Stomach (tissue), 9 donors: ENCODE results near the gene PSMA5. TPM values are rescaled to one million over a fixed set of nuclear protein-coding genes. Genes with fewer than 3 reads are reported as not detected.
A peak's percentile ranks its signal among the peaks of the same experiment; 100 is the strongest.

ENCODE experiments used
- DNase-seq, 2 donors: peaks; one replicate each; pipeline versions ENCODE4 v3.0.0 to v3.0.0-alpha.2; 2013 to 2019
- H3K27ac ChIP-seq, 5 donors: fragments of 200-600 bp in 4 of 5; sonication (generic) in 4 of 5; one replicate each; pipeline ENCODE4 v1.5.1; 2013 to 2019; ENCODE audit warnings: mild to moderate bottlenecking in 1 of 5, moderate library complexity in 1 of 5
- H3K27me3 ChIP-seq, 3 donors: fragments of 200-600 bp; sonication (generic); one replicate each; pipeline ENCODE4 v1.5.1; 2017 to 2019; ENCODE audit warnings: mixed run types in 1 of 3
- H3K36me3 ChIP-seq, 4 donors: fragments of 200-600 bp; sonication (generic); 1 replicate in 3 of 4; 2 replicates in 1 of 4; pipeline ENCODE4 v1.5.1; 2016 to 2019
- H3K4me1 ChIP-seq, 4 donors: fragments of 200-600 bp; sonication (generic); one replicate each; pipeline ENCODE4 v1.5.1; 2016 to 2019
- H3K4me3 ChIP-seq, 4 donors: fragments of 200-600 bp; sonication (generic) in 3 of 4; one replicate each; pipeline ENCODE4 v1.5.1; 2016 to 2019; ENCODE audit warnings: mild to moderate bottlenecking in 1 of 4
- H3K9me3 ChIP-seq, 4 donors: fragments of 200-600 bp; sonication (generic); one replicate each; pipeline ENCODE4 v1.5.1; 2016 to 2019
- EP300 ChIP-seq: sonication (generic); formaldehyde crosslinking; IDR thresholded peaks from one replicate; pipeline ENCODE4 v1.6.1; 2017; ENCODE audit warnings: antibody characterized with exemption
- POLR2A ChIP-seq, 4 donors: fragments of 450-650 bp; IDR thresholded peaks; one replicate each; pipeline ENCODE4 v1.6.1; 2016; ENCODE audit warnings: antibody characterized with exemption in 4 of 4, control low read depth in 2 of 4, mild to moderate bottlenecking in 1 of 4, moderate library complexity in 1 of 4
- POLR2AphosphoS5 ChIP-seq, 3 donors: sonication (generic); formaldehyde crosslinking; IDR thresholded peaks; one replicate each; pipeline ENCODE4 v1.6.1; 2016; ENCODE audit warnings: antibody characterized with exemption in 3 of 3
- WGBS, 5 donors: extraction: QIAGEN DNeasy Blood & Tissue Kit in 3 of 5; methylation state at CpG; one replicate each; pipeline versions ENCODE4 v1.1.5 to v1.1.7; 2013 to 2018; 5-methylcytosine and 5-hydroxymethylcytosine counted together
- intact Hi-C: fragments of 100-400 bp; cut with DNase I; formaldehyde crosslinking; loops from one replicate; pipeline ENCODE4 v1.15.1; 2023; ENCODE audit warnings: low total_unique reads
- polyA plus RNA-seq, 3 donors: library from polyadenylated mRNA; stranded (reverse); fragments of 200-250 nt; gene quantifications; one replicate each; pipeline ENCODE4 v1.2.3, GENCODE V29; 2013
- total RNA-seq, 5 donors: library from RNA; depleted of rRNA; stranded (reverse); fragments of >200 nt; gene quantifications; one replicate each; pipeline versions ENCODE4 v1.1.0 to v1.2.3, GENCODE V29; 2014 to 2016
- TF ChIP-seq, protein P1 (sequence below), 7 experiments: fragments of 450-650 bp in 4 of 7; fragments of 200-600 bp in 3 of 7; sonication (generic) in 3 of 7; IDR thresholded peaks; one replicate each; pipeline ENCODE4 v1.5.1; 2016 to 2019; ENCODE audit warnings: antibody characterized with exemption in 7 of 7, control low read depth in 2 of 7, mild to moderate bottlenecking in 1 of 7
- donor health status: healthy with polysubstance abuse.
- donor health status: Bipolar disorder and iron deficiency.
- donor health status: healthy.

Gene PSMA5
- total and polyA plus RNA-seq, 8 donors: 5.3 to 84.2 (median 38.2) TPM

DNA sequence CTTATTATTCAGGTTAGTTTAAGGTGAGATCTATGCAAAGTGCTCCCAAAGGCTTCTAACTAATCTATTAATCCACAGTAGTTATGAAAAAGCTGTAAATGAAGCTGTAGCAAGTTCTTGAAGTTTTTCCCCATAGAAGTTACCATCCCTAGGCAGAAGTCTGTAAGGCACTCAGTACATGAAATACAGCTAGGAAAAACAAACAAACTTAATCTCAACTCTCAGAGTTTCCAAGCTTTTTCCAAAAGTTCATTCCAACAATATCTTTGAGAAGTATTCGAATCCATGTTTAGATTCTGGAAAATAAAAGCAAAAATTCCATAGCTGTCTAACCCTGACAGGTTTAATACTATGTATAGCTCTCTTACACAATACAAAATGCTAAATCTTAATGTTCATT, 69.7 kb downstream of the PSMA5 start:
- DNase-seq: no peak
- intact Hi-C loops: no loop called here
- no peaks in the 10 kb centered on the region for H3K9me3 ChIP-seq
- H3K4me1 ChIP-seq: peaks cover 0 to 23% (median 9%) of the 10 kb centered on the region in 4 donors
- no peaks in the 10 kb centered on the region for H3K27me3 ChIP-seq
- H3K36me3 ChIP-seq: peaks cover 11 to 27% (median 23%) of the 10 kb centered on the region in 4 donors
- no peak overlapping the region for H3K4me3 ChIP-seq
- TF ChIP-seq POLR2AphosphoS5 (IDR thresholded peaks at IDR 0.05) (no peak), EP300 (no peak), POLR2A (IDR thresholded peaks at IDR 0.05) (no peak)
- TF ChIP-seq, protein P1, sequence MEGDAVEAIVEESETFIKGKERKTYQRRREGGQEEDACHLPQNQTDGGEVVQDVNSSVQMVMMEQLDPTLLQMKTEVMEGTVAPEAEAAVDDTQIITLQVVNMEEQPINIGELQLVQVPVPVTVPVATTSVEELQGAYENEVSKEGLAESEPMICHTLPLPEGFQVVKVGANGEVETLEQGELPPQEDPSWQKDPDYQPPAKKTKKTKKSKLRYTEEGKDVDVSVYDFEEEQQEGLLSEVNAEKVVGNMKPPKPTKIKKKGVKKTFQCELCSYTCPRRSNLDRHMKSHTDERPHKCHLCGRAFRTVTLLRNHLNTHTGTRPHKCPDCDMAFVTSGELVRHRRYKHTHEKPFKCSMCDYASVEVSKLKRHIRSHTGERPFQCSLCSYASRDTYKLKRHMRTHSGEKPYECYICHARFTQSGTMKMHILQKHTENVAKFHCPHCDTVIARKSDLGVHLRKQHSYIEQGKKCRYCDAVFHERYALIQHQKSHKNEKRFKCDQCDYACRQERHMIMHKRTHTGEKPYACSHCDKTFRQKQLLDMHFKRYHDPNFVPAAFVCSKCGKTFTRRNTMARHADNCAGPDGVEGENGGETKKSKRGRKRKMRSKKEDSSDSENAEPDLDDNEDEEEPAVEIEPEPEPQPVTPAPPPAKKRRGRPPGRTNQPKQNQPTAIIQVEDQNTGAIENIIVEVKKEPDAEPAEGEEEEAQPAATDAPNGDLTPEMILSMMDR (IDR thresholded peaks at IDR 0.05): no peak
- 8 to 33% (median 20%) methylated on average over 1 of the region's 1 CpG for WGBS, 5 donors
- peak overlapping the region in 1 of 5 donors; percentile 18 for H3K27ac ChIP-seq

DNA sequence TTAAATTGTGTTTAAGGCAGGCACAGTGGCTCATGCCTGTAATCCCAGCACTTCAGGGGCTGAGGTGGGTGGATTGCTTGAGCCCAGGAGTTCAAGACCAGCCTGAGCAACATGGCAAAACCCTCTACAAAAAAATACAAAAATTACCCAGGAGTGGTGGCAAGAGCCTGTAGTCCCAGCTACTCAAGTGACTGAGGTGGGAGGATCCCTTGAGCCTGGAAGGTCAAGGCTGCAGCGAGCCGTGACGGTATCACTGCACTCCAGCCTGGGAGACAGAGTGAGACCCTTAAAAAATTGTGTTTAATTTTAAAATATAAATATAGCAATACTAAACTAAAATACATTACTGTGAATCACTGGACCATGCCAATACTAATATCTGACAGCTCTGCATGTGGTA, 71.3 kb downstream of the PSMA5 start:
- Histone ChIP-seq H3K9me3 (no peaks in the 10 kb centered on the region), H3K27ac (no peak overlapping the region), H3K4me3 (no peak overlapping the region), H3K4me1 (peaks cover 0 to 20% (median 9%) of the 10 kb centered on the region in 4 donors), H3K27me3 (no peaks in the 10 kb centered on the region), H3K36me3 (peaks cover 18 to 43% (median 39%) of the 10 kb centered on the region in 4 donors)
- no peak for DNase-seq
- intact Hi-C loops: no loop called here
- WGBS, 5 donors: 94 to 99% (median 95%) methylated on average over 3 of the region's 3 CpGs
- TF ChIP-seq EP300: no peak
- no peak for TF ChIP-seq POLR2AphosphoS5 (IDR thresholded peaks at IDR 0.05)
- no peak for TF ChIP-seq POLR2A (IDR thresholded peaks at IDR 0.05)
- TF ChIP-seq, protein P1 (IDR thresholded peaks at IDR 0.05): no peak

DNA sequence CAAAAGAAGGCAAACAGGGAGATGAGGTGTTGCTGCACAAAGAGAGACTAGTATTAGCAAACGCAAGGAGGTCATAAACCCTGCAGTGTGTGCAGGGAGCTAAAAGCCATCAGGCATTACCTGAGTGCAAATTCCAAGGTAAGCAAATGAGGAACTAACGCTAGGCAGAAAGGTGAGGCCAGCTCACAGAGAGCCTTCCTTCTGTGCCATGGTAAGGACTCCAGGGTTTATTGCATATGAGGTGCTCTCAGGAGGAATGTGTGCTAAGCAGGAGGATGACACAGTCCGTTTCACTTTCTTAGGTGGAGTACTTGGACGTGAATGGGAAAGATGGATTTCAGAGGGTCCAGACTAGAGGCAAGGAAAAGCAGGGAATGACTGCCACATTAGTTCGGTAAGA, 74.8 kb downstream of the PSMA5 start:
- Histone ChIP-seq H3K9me3 (no peaks in the 10 kb centered on the region), H3K4me1 (peaks cover 0 to 3% (median 1%) of the 10 kb centered on the region in 4 donors), H3K36me3 (peaks cover 25 to 77% (median 68%) of the 10 kb centered on the region in 4 donors), H3K4me3 (no peak overlapping the region), H3K27me3 (no peaks in the 10 kb centered on the region), H3K27ac (no peak overlapping the region)
- DNase-seq: peak in 1 of 2 donors; percentile 8
- TF ChIP-seq POLR2A (IDR thresholded peaks at IDR 0.05) (no peak), EP300 (no peak), POLR2AphosphoS5 (IDR thresholded peaks at IDR 0.05) (no peak)
- TF ChIP-seq, protein P1 (IDR thresholded peaks at IDR 0.05): no peak
- intact Hi-C loops: no loop called here
- WGBS, 5 donors: 80 to 94% (median 90%) methylated on average over 5 of the region's 5 CpGs

DNA sequence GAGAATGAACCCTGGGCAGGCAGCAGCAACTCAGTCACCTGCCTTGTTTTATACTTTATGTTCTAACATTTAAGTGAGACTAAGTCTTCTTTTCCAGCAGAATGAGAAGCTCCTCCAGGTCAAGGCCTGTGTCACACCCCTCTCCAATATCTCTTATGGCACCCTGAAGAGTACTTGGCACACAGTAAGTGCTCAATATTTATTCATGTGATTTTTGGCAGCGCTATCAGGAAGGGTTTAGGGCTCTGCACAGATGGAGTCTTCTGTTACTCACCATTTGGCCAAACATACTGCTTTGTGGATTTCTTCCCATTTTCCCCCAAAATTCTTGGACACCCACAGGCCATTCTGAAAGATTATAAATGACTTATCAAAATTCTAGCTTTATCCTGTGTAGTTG, 75.6 kb downstream of the PSMA5 start:
- no peak overlapping the region for H3K4me3 ChIP-seq
- H3K4me1 ChIP-seq: no peaks in the 10 kb centered on the region
- H3K36me3 ChIP-seq: peaks cover 25 to 85% (median 76%) of the 10 kb centered on the region in 4 donors
- H3K27ac ChIP-seq: no peak overlapping the region
- TF ChIP-seq POLR2AphosphoS5 (IDR thresholded peaks at IDR 0.05) (no peak), EP300 (no peak), POLR2A (IDR thresholded peaks at IDR 0.05) (no peak)
- TF ChIP-seq, protein P1 (IDR thresholded peaks at IDR 0.05): no peak
- H3K9me3 ChIP-seq: no peaks in the 10 kb centered on the region
- intact Hi-C loops: no loop called here
- WGBS, 5 donors: 69 to 96% (median 78%) methylated on average over 1 of the region's 1 CpG
- no peaks in the 10 kb centered on the region for H3K27me3 ChIP-seq
- DNase-seq: no peak
